EL (cell line): ENCODE measurements around the gene ZMYND15.

Experiments used
- DNase-seq: peaks from one replicate; pipeline ENCODE4 v3.0.0-alpha.2; 2016

Gene ZMYND15

GRCh38 chr17:4744999-4745969, 5.7 kb downstream of the ZMYND15 start:
- no peak for DNase-seq

- DNase-seq: no peak
Observed at GRCh38 chr17:4747847-4748246, 8.2 kb downstream of the ZMYND15 start.

DNA sequence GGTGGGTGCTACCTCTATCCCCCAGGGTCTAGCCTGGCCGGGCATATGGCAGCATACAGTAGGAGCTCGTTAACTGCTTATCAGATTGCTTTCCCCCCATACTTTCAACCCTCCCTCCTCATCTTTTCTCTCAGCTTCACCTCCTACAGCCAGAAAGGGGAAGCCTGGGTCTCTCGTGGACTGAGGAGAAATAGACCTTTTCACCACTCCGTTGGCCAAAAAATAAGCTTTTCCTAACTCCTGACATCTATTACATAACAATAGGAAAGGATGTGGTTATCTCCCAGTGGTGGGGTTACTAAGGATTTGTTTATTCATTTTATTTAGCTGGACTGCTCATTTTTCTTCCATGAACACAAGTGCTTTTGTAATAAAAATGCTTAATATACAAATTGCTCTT, 9.1 kb downstream of the ZMYND15 start:
- no peak for DNase-seq

DNA sequence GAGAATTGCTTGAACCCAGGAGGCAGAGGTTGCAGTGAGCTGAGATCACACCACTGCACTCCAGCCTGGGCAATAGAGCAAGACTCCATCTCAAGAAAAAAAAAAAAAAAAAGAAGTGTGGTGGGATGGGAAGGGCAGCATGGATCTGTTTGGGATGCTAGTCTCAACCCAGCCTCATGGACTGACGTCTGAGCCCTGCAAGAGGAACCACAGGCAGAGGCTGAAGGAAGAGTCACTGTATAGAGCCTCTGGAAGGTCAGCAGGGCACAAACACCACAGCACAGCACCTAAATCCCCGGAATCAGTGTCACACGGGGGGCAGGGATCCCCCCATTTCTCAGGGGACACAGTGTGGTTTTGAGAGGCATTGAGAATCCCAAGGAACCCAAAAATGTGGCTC, 11.0 kb downstream of the ZMYND15 start:
- DNase-seq: no peak

GRCh38 chr17:4751932-4752331, 12.3 kb downstream of the ZMYND15 start:
- no peak for DNase-seq

- DNase-seq: no peak
Observed at GRCh38 chr17:4753392-4753791, 13.8 kb downstream of the ZMYND15 start.

GRCh38 chr17:4759776-4760236, 20.2 kb downstream of the ZMYND15 start:
- no peak for DNase-seq

DNA sequence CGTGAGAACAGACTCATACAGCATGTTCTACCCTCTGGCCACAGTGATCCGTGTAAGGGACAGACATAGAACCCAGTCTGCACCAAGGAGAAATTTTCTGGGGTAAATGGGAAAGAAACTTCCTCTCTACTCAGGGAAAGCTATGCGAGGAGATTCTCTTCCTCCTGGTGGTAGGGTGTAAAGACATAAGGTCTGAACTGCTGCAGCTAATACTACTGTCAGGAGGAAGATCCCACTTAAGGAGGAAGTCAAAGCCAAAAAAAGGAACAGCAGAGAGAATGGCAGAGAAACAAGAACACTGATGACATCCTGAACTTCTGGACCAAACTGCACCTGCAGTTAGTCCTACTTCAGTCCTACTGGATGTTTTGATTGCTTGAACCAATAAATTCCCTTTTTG, 25.0 kb downstream of the ZMYND15 start:
- no peak for DNase-seq

DNA sequence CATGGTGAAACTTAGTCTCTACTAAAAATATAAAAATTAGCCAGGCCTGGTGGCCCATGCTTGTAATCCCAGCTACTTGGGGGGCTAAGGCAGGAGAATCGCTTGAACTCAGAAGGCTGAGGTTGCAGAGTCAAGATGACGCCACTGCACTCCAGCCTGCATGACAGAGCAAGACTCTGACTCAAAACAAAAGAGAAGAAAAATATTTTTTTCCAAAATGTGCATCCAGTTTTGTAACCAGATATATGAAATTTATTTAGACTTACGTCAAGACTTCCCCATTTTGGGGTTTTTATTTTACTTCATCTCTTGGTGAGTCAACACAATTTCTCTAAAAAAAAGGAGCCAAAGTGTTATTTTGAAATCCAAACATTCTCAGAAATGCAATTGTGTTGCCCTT, 26.6 kb downstream of the ZMYND15 start:
- DNase-seq: no peak

- DNase-seq: no peak
Observed at GRCh38 chr17:4766723-4767122, 27.1 kb downstream of the ZMYND15 start.

- no peak for DNase-seq
Observed at GRCh38 chr17:4768298-4768697, 28.7 kb downstream of the ZMYND15 start.

DNA sequence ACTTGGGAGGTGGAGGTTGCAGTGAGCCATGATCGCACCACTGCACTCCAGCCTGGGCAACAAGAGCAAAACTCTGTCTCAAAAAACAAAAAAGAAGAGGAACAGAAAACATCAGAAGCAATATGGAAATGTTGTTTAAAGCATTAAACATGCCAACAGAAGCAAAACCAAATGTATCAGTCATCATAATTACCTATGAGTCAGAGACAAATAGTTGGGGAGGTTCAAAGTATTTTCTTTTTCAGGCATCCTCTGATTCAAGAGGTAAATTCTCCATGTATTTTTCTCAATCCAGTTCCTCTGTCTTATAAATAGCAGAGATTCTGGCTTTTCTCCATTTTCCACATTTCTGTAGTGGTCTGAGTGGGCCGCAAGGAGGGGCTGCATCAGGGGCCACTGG, 30.0 kb downstream of the ZMYND15 start:
- peak; percentile 37 for DNase-seq

DNA sequence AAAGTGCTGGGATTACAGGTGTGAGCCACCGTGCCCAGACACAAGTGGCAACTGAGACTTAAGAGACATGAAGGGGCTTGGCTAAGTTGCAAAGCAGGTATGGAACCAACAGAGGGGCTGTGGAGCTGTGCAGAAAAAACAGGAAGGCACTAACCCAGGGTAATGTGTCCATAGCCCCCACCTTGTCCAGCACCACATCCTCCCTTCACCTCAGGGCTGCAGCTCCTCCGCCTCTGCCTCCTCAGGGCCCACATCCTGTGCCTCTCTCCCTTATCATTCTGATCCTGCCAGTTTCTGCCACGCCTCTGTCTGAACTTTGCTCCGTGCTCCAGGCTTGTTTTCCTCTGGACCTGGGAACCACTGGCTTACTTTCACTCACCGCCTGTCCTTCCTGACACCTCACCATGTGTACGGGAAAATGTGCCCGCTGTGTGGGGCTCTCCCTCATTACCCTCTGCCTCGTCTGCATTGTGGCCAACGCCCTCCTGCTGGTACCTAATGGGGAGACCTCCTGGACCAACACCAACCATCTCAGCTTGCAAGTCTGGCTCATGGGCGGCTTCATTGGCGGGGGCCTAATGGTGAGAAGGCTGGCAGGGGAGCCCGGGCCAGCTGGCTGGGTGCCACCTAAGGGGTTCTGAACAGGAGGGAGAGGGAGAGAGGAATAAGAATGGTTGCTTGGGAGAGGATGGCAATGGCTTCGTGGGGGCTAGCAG, 32.0 kb downstream of the ZMYND15 start, which contains the start of gene TM4SF5:
TM4SF5 (plus strand) TSS at position 368 of the 716 bp plus-strand sequence; CDS start at position 405, 37 bp downstream.
- DNase-seq: no peak

DNA sequence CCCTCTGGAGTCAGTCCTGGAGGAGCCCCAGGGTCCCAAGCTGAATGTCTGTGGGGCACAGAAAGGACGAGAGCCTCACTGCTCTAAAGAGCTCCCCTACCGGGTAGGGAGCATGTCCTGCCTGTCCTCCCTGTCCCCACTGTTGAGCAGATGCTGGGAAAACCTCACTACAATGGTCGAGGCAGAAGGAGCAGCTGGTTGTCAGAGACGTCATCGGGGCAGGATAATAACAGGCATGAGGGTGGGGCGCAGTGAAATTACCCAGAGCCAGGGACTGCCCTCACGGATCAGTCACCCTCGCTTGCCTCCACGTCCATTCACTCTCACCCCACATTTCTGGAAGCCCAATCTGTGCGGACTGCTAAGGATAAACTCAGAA, 32.6 kb downstream of the ZMYND15 start:
- no peak for DNase-seq

- DNase-seq: no peak
Observed at GRCh38 chr17:4777969-4778760, 38.5 kb downstream of the ZMYND15 start.

DNA sequence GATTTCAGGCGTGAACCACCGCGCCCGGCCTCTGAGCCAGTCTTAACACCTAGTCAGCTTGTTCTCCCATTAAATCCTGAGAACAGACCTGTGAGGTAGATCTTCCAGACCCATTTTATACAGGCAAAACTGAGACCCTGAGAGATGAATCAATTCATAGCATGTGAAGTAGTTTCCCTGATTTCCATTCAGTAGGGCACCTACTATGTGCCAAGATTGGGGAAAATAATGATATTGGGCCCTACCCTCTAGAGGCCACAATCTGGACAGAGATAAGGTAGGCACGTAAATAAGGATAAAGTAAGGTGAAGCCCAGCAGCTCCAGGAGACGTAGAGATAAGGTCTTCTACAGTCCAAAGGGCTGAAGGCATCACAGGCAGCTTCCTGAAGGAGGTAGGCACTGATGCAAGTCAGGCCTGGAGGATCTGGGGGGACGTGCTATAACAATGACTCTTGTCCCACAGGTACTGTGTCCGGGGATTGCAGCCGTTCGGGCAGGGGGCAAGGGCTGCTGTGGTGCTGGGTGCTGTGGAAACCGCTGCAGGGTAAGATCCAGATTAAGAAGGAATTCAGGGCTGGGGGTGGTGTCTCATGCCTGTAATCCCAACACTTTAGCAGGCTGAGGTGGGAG, 40.8 kb downstream of the ZMYND15 start:
- DNase-seq: no peak

GRCh38 chr17:4782652-4783051, 43.0 kb downstream of the ZMYND15 start:
- DNase-seq: no peak

- no peak for DNase-seq
Observed at GRCh38 chr17:4785311-4786105, 45.9 kb downstream of the ZMYND15 start.

DNA sequence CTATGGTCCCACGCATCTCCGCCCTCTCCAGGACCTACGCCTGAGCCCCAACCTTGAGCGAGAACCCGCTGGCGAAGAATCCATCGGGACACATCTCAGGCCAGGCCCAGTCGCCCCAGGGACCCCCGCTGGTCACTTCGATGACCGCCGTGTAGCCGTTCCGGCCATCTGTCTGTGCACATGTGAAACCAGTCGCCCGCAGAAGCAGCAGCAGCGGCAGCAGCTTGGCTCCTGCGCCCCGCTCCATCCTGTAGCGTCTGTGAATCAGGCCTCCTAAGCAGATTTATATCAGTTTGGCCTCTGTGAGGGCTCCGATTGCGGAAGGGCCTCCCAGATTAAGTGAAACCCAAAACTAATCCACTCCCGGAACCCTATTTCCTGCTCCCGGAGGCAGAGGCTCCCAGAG, 46.5 kb downstream of the ZMYND15 start, which contains the start of gene VMO1:
VMO1 (minus strand) TSS at position 259 of the 406 bp plus-strand sequence; CDS start at position 247, 12 bp downstream.
- DNase-seq: peak; percentile 56

- no peak for DNase-seq
Observed at GRCh38 chr17:4786516-4786915, 46.9 kb downstream of the ZMYND15 start.

DNA sequence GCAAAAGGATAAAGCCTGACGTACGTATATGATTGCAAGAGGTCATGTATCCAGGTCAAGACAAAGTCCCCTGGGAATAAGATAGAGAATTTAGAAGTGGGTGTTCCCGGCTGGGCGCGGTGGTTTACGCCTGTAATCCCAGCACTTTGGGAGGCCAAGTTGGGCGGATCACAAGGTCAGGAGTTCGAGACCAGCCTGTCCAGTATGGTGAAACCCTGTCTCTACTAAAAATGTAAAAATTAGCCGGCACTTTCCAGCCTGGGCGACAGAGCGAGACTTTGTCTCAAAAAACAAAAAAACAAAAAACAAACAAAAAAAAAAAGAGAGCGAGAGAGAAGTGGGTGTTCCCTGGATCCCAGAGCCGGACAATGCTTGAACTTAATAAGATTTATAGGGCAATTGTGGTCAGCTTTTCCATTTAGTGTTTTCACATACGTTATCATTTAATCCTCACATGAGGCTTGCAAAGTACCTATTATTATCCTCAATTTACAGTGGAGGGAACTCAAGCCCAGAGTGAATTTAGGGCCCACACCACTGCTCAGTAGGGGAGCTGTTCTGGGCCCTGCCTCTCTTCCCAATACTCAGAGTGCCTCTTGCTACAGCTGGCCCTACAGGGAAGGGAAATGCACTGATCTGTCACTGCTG, 48.6 kb downstream of the ZMYND15 start:
- DNase-seq: no peak
